GM12872 (cell line): ENCODE measurements around the gene C1orf21.

ENCODE experiments used
- CTCF ChIP-seq: IDR thresholded peaks from 3 replicates; pipeline ENCODE4 v1.5.1; 2011; ENCODE audit warnings: low read depth, mild to moderate bottlenecking, low read length, moderate library complexity; ENCODE audit not compliant: insufficient read depth

The C1orf21 gene

GRCh38 chr1:184664661-184665060 is 277.8 kb downstream of the C1orf21 start:
- no peak for TF ChIP-seq CTCF

- TF ChIP-seq CTCF: no peak
These were observed 278.5 kb downstream of the C1orf21 start for GRCh38 chr1:184665360-184665759.

- TF ChIP-seq CTCF: no peak
These were observed 282.6 kb downstream of the C1orf21 start for GRCh38 chr1:184669391-184669790.

GRCh38 chr1:184672013-184672726 is 285.3 kb downstream of the C1orf21 start:
- no peak for TF ChIP-seq CTCF

- TF ChIP-seq CTCF: no peak
These were observed 286.5 kb downstream of the C1orf21 start for GRCh38 chr1:184673305-184673704.

GRCh38 chr1:184677344-184677743 is 290.5 kb downstream of the C1orf21 start:
- no peak for TF ChIP-seq CTCF
